IMR-90 (cell line): Measurements from ENCODE around the gene ZNF609. TPM values are rescaled to one million over a fixed set of nuclear protein-coding genes. Genes with fewer than 3 reads are reported as not detected.

Experiments used
- ATAC-seq: fragments of 200-7000 bp; cut with Tn5 transposase; 2 replicates; pipeline ENCODE4 v1.9.1; 2020; ENCODE audit warnings: low read depth, mild to moderate bottlenecking, moderate library complexity
- BruUV-seq: library from RNA; stranded (reverse); fragments of 400-500 nt; replicated peaks from 2 replicates; lab custom pipeline; 2021; lab: Mats Ljungman, UMichigan
- CTCF ChIA-PET: fragments of 300-600 bp; formaldehyde crosslinking; extraction: SDS; loops from one replicate; lab custom pipeline; 2021; ENCODE audit warnings: antibody characterized with exemption; lab: Yijun Ruan, JAX
- POLR2A ChIA-PET: fragments of 300-600 bp; sonication (Branson Sonifier 250); formaldehyde crosslinking; loops from one replicate; lab custom pipeline; 2022; ENCODE audit warnings: antibody characterized with exemption; ENCODE audit not compliant: unreplicated experiment; lab: Charles Lee
- DNase-seq: peaks from one replicate; pipeline ENCODE4 v3.0.0; 2013
- H2AFZ ChIP-seq: replicated peaks from 2 replicates; pipeline ENCODE3; 2013; ENCODE audit warnings: low read length, mild to moderate bottlenecking; ENCODE audit not compliant: poor library complexity
- H2AK5ac ChIP-seq: 2 replicates; pipeline ENCODE4 v1.6.1; 2013; ENCODE audit warnings: low read depth, low read length, inconsistent platforms
- H2AK9ac ChIP-seq: replicated peaks from 2 replicates; pipeline ENCODE3; 2013; ENCODE audit warnings: mild to moderate bottlenecking, low read depth, low read length, moderate library complexity; ENCODE audit not compliant: poor library complexity
- H2BK120ac ChIP-seq: 2 replicates; pipeline ENCODE4 v1.6.1; 2013; ENCODE audit warnings: low read depth, low read length, inconsistent platforms
- H2BK15ac ChIP-seq: 3 replicates; pipeline ENCODE4 v1.6.1; 2013; ENCODE audit warnings: low read depth, low read length, inconsistent platforms
- H2BK20ac ChIP-seq: 2 replicates; pipeline ENCODE4 v1.6.1; 2013; ENCODE audit warnings: low read depth, mild to moderate bottlenecking, inconsistent platforms, low read length, moderate library complexity
- H2BK5ac ChIP-seq: 2 replicates; pipeline ENCODE4 v1.6.1; 2013; ENCODE audit warnings: mild to moderate bottlenecking, low read depth, low read length, inconsistent platforms; ENCODE audit not compliant: poor library complexity, severe bottlenecking
- H3K14ac ChIP-seq: replicated peaks from 2 replicates; pipeline ENCODE4 v1.6.1; 2013; ENCODE audit warnings: low read depth, low read length, inconsistent platforms
- H3K18ac ChIP-seq: 2 replicates; pipeline ENCODE4 v1.6.1; 2013; ENCODE audit warnings: low read depth, low read length, control low read depth
- H3K23ac ChIP-seq: 2 replicates; pipeline ENCODE4 v1.6.1; 2013; ENCODE audit warnings: low read depth, low read length, inconsistent platforms
- H3K27ac ChIP-seq: 2 replicates; pipeline ENCODE4 v1.5.1; 2013; ENCODE audit warnings: mild to moderate bottlenecking, control low read depth, low read length; ENCODE audit not compliant: insufficient read depth
- H3K27me3 ChIP-seq: 2 replicates; pipeline ENCODE4 v1.6.1; 2013; ENCODE audit warnings: low read length; ENCODE audit not compliant: control insufficient read depth, insufficient read depth
- H3K36me3 ChIP-seq: 2 replicates; pipeline ENCODE4 v1.6.1; 2013; ENCODE audit warnings: low read length, mixed read lengths; ENCODE audit not compliant: control insufficient read depth, insufficient read depth
- H3K4ac ChIP-seq: 2 replicates; pipeline ENCODE4 v1.6.1; 2013; ENCODE audit warnings: low read depth, low read length, inconsistent platforms
- H3K4me1 ChIP-seq: 2 replicates; pipeline ENCODE4 v1.6.1; 2013; ENCODE audit warnings: low read length, mixed read lengths; ENCODE audit not compliant: control insufficient read depth, insufficient read depth
- H3K4me2 ChIP-seq: 2 replicates; pipeline ENCODE4 v1.6.1; 2013; ENCODE audit warnings: low read depth, mild to moderate bottlenecking, control low read depth, low read length, moderate library complexity
- H3K4me3 ChIP-seq: 2 replicates; pipeline ENCODE4 v1.5.1; 2013; ENCODE audit warnings: low read depth, mild to moderate bottlenecking, control low read depth, low read length, moderate library complexity; ENCODE audit not compliant: insufficient read depth
- H3K56ac ChIP-seq: 2 replicates; pipeline ENCODE4 v1.6.1; 2013; ENCODE audit warnings: low read length, inconsistent platforms; ENCODE audit not compliant: insufficient read depth; ENCODE audit errors: extremely low read depth
- H3K79me1 ChIP-seq, 2 experiments: 2 replicates each; pipeline ENCODE4 v1.6.1; 2013; ENCODE audit warnings: low read length in 2 of 2, inconsistent platforms in 1 of 2, low read depth in 1 of 2
- H3K9ac ChIP-seq: 2 replicates; pipeline ENCODE4 v1.6.1; 2013; ENCODE audit warnings: low read depth, low read length, control low read depth
- H3K9me1 ChIP-seq: 2 replicates; pipeline ENCODE4 v1.6.1; 2013; ENCODE audit warnings: low read length, inconsistent platforms; ENCODE audit not compliant: insufficient read depth
- H3K9me3 ChIP-seq: 2 replicates; pipeline ENCODE4 v1.6.1; 2013; ENCODE audit warnings: low read length; ENCODE audit not compliant: control insufficient read depth, insufficient read depth
- H4K20me1 ChIP-seq: 2 replicates; pipeline ENCODE4 v1.6.1; 2013; ENCODE audit warnings: low read length, inconsistent platforms; ENCODE audit not compliant: insufficient read depth
- H4K5ac ChIP-seq: 2 replicates; pipeline ENCODE4 v1.6.1; 2013; ENCODE audit warnings: mild to moderate bottlenecking, low read depth, low read length, control low read depth
- H4K8ac ChIP-seq, 2 experiments: 2 replicates each; pipeline ENCODE4 v1.6.1; 2013; ENCODE audit warnings: low read depth in 2 of 2, low read length in 2 of 2, control low read depth in 1 of 2, inconsistent platforms in 1 of 2
- H4K91ac ChIP-seq: 2 replicates; pipeline ENCODE4 v1.6.1; 2013; ENCODE audit warnings: low read depth, low read length, inconsistent platforms; ENCODE audit not compliant: insufficient read depth
- BHLHE40 ChIP-seq: fragments of 150-350 bp; IDR thresholded peaks from 2 replicates; pipeline ENCODE4 v1.6.1; 2016; ENCODE audit warnings: mild to moderate bottlenecking, low read depth, low read length
- CEBPB ChIP-seq: IDR thresholded peaks from 2 replicates; pipeline ENCODE4 v1.6.1; 2012; ENCODE audit warnings: low read depth, low read length, improper control_type of control experiment
- CTCF ChIP-seq: conservative IDR thresholded peaks from 2 replicates; pipeline ENCODE4 v1.5.1; 2012; ENCODE audit warnings: mild to moderate bottlenecking, low read depth, low read length, improper control_type of control experiment
- ELK1 ChIP-seq: fragments of 150-350 bp; IDR thresholded peaks from 2 replicates; pipeline ENCODE4 v1.6.1; 2016; ENCODE audit warnings: low read depth, mild to moderate bottlenecking, low read length, moderate library complexity, borderline replicate concordance
- FOS ChIP-seq: fragments of 150-350 bp; IDR thresholded peaks from 2 replicates; pipeline ENCODE4 v1.6.1; 2016; ENCODE audit warnings: low read depth, low read length
- MAFK ChIP-seq: IDR thresholded peaks from 2 replicates; pipeline ENCODE4 v1.6.1; 2012; ENCODE audit warnings: low read depth, low read length, improper control_type of control experiment
- POLR2A ChIP-seq: IDR thresholded peaks from 2 replicates; pipeline ENCODE4 v1.6.1; 2012; ENCODE audit warnings: mild to moderate bottlenecking, low read depth, low read length
- RAD21 ChIP-seq: IDR thresholded peaks from 2 replicates; pipeline ENCODE4 v1.6.1; 2012; ENCODE audit warnings: low read length, improper control_type of control experiment
- RCOR1 ChIP-seq: IDR thresholded peaks from 2 replicates; pipeline ENCODE4 v1.6.1; 2012; ENCODE audit warnings: mild to moderate bottlenecking, low read length, improper control_type of control experiment; ENCODE audit not compliant: insufficient replicate concordance
- RFX5 ChIP-seq: IDR thresholded peaks from 2 replicates; pipeline ENCODE4 v1.8.0; 2012; ENCODE audit warnings: low read depth, mild to moderate bottlenecking, low read length, moderate library complexity
- SMC3 ChIP-seq: fragments of 150-350 bp; IDR thresholded peaks from 2 replicates; pipeline ENCODE4 v1.6.1; 2016; ENCODE audit warnings: low read depth, mild to moderate bottlenecking, antibody characterized with exemption, low read length, moderate library complexity
- USF2 ChIP-seq: fragments of 150-350 bp; IDR thresholded peaks from 2 replicates; pipeline ENCODE4 v1.6.1; 2017; ENCODE audit warnings: mild to moderate bottlenecking, antibody characterized with exemption, low read length, low read depth
- WGBS, 2 experiments: methylation state at CpG; one replicate each; pipeline versions ENCODE4 v1.1.5 to v1.1.7; 2013; ENCODE audit warnings: missing lambda C conversion rate in 2 of 2; ENCODE audit not compliant: insufficient read length in 1 of 2; ENCODE audit errors: extremely low coverage in 2 of 2; 5-methylcytosine and 5-hydroxymethylcytosine counted together
- dilution Hi-C: fragments of 300-500 bp; cut with HindIII; formaldehyde crosslinking; loops from one replicate; pipeline ENCODE4 v1.14.3; 2018; ENCODE audit warnings: low sequenced_read_pairs; ENCODE audit not compliant: unreplicated experiment
- in situ Hi-C: fragments of 300-500 bp; cut with MboI; formaldehyde crosslinking; loops from 3 replicates; pipeline ENCODE4 v1.14.3; 2019; ENCODE audit warnings: low sequenced_read_pairs, inconsistent platforms, mixed read lengths
- intact Hi-C: fragments of 100-400 bp; cut with micrococcal nuclease; formaldehyde crosslinking; loops from 2 replicates; pipeline ENCODE4 v1.10.0; 2022
- polyA plus RNA-seq, 3 experiments: library from polyadenylated mRNA; depleted of rRNA; stranded (reverse); fragments of >200 nt; gene quantifications; 2 replicates each; pipeline ENCODE4 v1.2.3, GENCODE V29; 2012; ENCODE audit warnings: low replicate concordance in 1 of 3
- total RNA-seq: library from RNA; depleted of rRNA; stranded (reverse); fragments of >200 nt; gene quantifications from 2 replicates; pipeline ENCODE4 v1.2.3, GENCODE V29; 2012

ZNF609 gene
- total and polyA plus RNA-seq, 2 of the 4 experiments (the other 2 are of a cell fraction) = 10.4 to 12.5 TPM

- H3K79me1 ChIP-seq = peaks cover 56 to 63% of the 10 kb centered on the region in 2 experiments
- H2AK5ac ChIP-seq = no peak overlapping the region
- intact Hi-C loops = no loop called here
- no peak overlapping the region for H3K14ac ChIP-seq
- no peak overlapping the region for H4K91ac ChIP-seq
- H2BK20ac ChIP-seq = no peak overlapping the region
- H4K8ac ChIP-seq = no peak overlapping the region
- peaks cover 2% of the 10 kb centered on the region; the same call in 1 of the 2 replicates for H3K36me3 ChIP-seq
- H2BK5ac ChIP-seq = no peak overlapping the region
- no peak overlapping the region for H2AK9ac ChIP-seq
- H3K4me3 ChIP-seq = no peak overlapping the region
- DNase-seq (no peak), ATAC-seq (no peak)
- H3K4ac ChIP-seq = no peak overlapping the region
- H3K23ac ChIP-seq = no peak overlapping the region
- ChIA-PET POLR2A (no interaction called here), CTCF (no interaction called here)
- H2BK120ac ChIP-seq = no peak overlapping the region
- H2AFZ ChIP-seq = no peak overlapping the region
- in situ Hi-C loops = no loop called here
- BruUV-seq = no TSS peak
- H3K9ac ChIP-seq = no peak overlapping the region
- H3K9me1 ChIP-seq = 0 out of 2 replicates have a peak, but pooled peaks cover 4% of the 10 kb centered on the region
- H3K18ac ChIP-seq = no peak overlapping the region
- no peak overlapping the region for H2BK15ac ChIP-seq
- no peaks in the 10 kb centered on the region for H3K9me3 ChIP-seq
- dilution Hi-C loops = no loop called here
- no peak overlapping the region for H3K27ac ChIP-seq
- H4K5ac ChIP-seq = no peak overlapping the region
- WGBS, 2 experiments = no CpG with 5 or more reads among the region's 1 CpG
- TF ChIP-seq BHLHE40 = no peak
- no peak for TF ChIP-seq CEBPB
- no peak for TF ChIP-seq POLR2A
- no peak for TF ChIP-seq SMC3
- no peak for TF ChIP-seq ELK1
- no peak for TF ChIP-seq CTCF
- TF ChIP-seq RAD21 = no peak
- no peak for TF ChIP-seq RFX5
- TF ChIP-seq FOS = no peak
- TF ChIP-seq USF2 = no peak
- no peak for TF ChIP-seq MAFK
- no peak for TF ChIP-seq RCOR1
- no peak overlapping the region for H3K4me2 ChIP-seq
- no peaks in the 10 kb centered on the region for H3K4me1 ChIP-seq
- H4K20me1 ChIP-seq = peaks cover 16% of the 10 kb centered on the region
- no peaks in the 10 kb centered on the region for H3K27me3 ChIP-seq
- no peak overlapping the region for H3K56ac ChIP-seq
Observed at GRCh38 chr15:64643685-64644084, 183.3 kb downstream of the ZNF609 start.
